ENCODE results near the gene GPATCH8.

DNA sequence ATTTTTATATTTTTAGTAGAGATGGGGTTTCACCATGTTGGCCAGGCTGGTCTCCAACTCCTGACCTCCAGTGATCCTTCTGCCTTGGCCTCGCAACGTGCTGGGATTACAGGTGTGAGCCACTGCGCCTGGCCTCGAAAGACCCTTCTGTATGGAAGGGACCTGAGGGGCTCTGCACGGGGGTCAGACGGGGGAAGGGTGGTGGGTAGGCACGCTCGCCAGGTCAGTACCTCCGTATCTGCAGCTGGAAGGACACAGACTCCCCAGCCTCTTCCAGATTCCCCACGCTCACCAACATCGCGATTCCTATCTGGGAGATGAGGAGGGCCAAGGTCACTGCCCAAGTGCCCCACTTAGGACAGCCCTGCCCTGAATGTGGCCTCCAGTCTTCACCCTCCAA is 126.4 kb downstream of the GPATCH8 start:
- TF ChIP-seq CTCF (conservative IDR thresholded peaks at IDR 0.05; ENCODE audit: low read depth, low read length) (no peak), EZH2 (IDR thresholded peaks at IDR 0.05; ENCODE audit: low read length, unreplicated experiment) (no peak)

Measured in PC-3 (cell line).